HEK293 (cell line): ENCODE measurements around the gene HSF5.

Experiments
- GLIS1 ChIP-seq: fragments of 450-650 bp; formaldehyde crosslinking; IDR thresholded peaks from 2 replicates; pipeline ENCODE4 v1.5.1; 2016; ENCODE audit warnings: missing biosample characterization, missing genetic modification characterization
- HOXA7 ChIP-seq: sonication (generic); formaldehyde crosslinking; IDR thresholded peaks from 2 replicates; pipeline ENCODE4 v1.8.1; 2022; ENCODE audit warnings: missing genetic modification reagents, borderline replicate concordance
- OSR2 ChIP-seq: fragments of 450-650 bp; formaldehyde crosslinking; IDR thresholded peaks from 2 replicates; pipeline ENCODE4 v1.5.1; 2016; ENCODE audit warnings: missing biosample characterization, missing genetic modification characterization
- REPIN1 ChIP-seq: fragments of 450-650 bp; formaldehyde crosslinking; IDR thresholded peaks from 2 replicates; pipeline ENCODE4 v1.5.1; 2017; ENCODE audit warnings: missing biosample characterization, missing genetic modification characterization, low read depth
- ZNF10 ChIP-seq: fragments of 450-650 bp; formaldehyde crosslinking; IDR thresholded peaks from 2 replicates; pipeline ENCODE4 v1.5.1; 2017; ENCODE audit warnings: missing biosample characterization, missing genetic modification characterization
- ZNF223 ChIP-seq: fragments of 450-650 bp; formaldehyde crosslinking; IDR thresholded peaks from 2 replicates; pipeline ENCODE4 v1.5.1; 2016; ENCODE audit warnings: missing biosample characterization, missing genetic modification characterization
- ZNF23 ChIP-seq: fragments of 450-650 bp; formaldehyde crosslinking; IDR thresholded peaks from 2 replicates; pipeline ENCODE4 v1.5.1; 2016; ENCODE audit warnings: missing biosample characterization, missing genetic modification characterization, borderline replicate concordance
- ZNF248 ChIP-seq: fragments of 450-650 bp; formaldehyde crosslinking; IDR thresholded peaks from 2 replicates; pipeline ENCODE4 v1.5.1; 2017; ENCODE audit warnings: missing biosample characterization, missing genetic modification characterization
- ZNF292 ChIP-seq: fragments of 450-650 bp; formaldehyde crosslinking; IDR thresholded peaks from 2 replicates; pipeline ENCODE4 v1.5.1; 2016; ENCODE audit warnings: low read depth, missing biosample characterization, missing genetic modification characterization, borderline replicate concordance
- ZNF302 ChIP-seq: fragments of 450-650 bp; formaldehyde crosslinking; IDR thresholded peaks from 2 replicates; pipeline ENCODE4 v1.5.1; 2016; ENCODE audit warnings: missing biosample characterization, missing genetic modification characterization, low read depth
- ZNF391 ChIP-seq: fragments of 450-650 bp; formaldehyde crosslinking; IDR thresholded peaks from 2 replicates; pipeline ENCODE4 v1.5.1; 2016; ENCODE audit warnings: low read depth, missing biosample characterization, missing genetic modification characterization, borderline replicate concordance
- ZNF416 ChIP-seq: fragments of 450-650 bp; formaldehyde crosslinking; IDR thresholded peaks from 2 replicates; pipeline ENCODE4 v1.5.1; 2016; ENCODE audit warnings: missing biosample characterization, missing genetic modification characterization
- ZNF423 ChIP-seq: fragments of 450-650 bp; formaldehyde crosslinking; IDR thresholded peaks from 2 replicates; pipeline ENCODE4 v1.5.1; 2016; ENCODE audit warnings: missing biosample characterization, missing genetic modification characterization
- ZNF48 ChIP-seq: fragments of 450-650 bp; formaldehyde crosslinking; IDR thresholded peaks from 2 replicates; pipeline ENCODE4 v1.5.1; 2016; ENCODE audit warnings: missing biosample characterization, missing genetic modification characterization
- ZNF529 ChIP-seq: fragments of 450-650 bp; formaldehyde crosslinking; IDR thresholded peaks from 2 replicates; pipeline ENCODE4 v1.5.1; 2017; ENCODE audit warnings: missing genetic modification characterization, missing biosample characterization; ENCODE audit not compliant: insufficient replicate concordance
- ZNF530 ChIP-seq: fragments of 450-650 bp; formaldehyde crosslinking; IDR thresholded peaks from 2 replicates; pipeline ENCODE4 v1.5.1; 2016; ENCODE audit warnings: low read depth, missing biosample characterization, missing genetic modification characterization
- ZNF548 ChIP-seq: fragments of 450-650 bp; formaldehyde crosslinking; IDR thresholded peaks from 2 replicates; pipeline ENCODE4 v1.5.1; 2016; ENCODE audit warnings: missing biosample characterization, missing genetic modification characterization
- ZNF560 ChIP-seq: fragments of 450-650 bp; formaldehyde crosslinking; IDR thresholded peaks from 2 replicates; pipeline ENCODE4 v1.5.1; 2017; ENCODE audit warnings: missing biosample characterization, missing genetic modification characterization, borderline replicate concordance
- ZNF561 ChIP-seq: fragments of 450-650 bp; IDR thresholded peaks from 2 replicates; pipeline ENCODE4 v1.5.1; 2018; ENCODE audit warnings: missing biosample characterization, missing genetic modification characterization, borderline replicate concordance
- ZNF610 ChIP-seq: fragments of 450-650 bp; formaldehyde crosslinking; IDR thresholded peaks from 2 replicates; pipeline ENCODE4 v1.5.1; 2016; ENCODE audit warnings: missing biosample characterization, missing genetic modification characterization, borderline replicate concordance
- ZNF626 ChIP-seq: fragments of 450-650 bp; sonication (Bioruptor Pico); formaldehyde crosslinking; IDR thresholded peaks from 2 replicates; pipeline ENCODE4 v1.5.1; 2018; ENCODE audit warnings: missing biosample characterization, missing genetic modification characterization, inconsistent platforms
- ZNF76 ChIP-seq: fragments of 450-650 bp; formaldehyde crosslinking; IDR thresholded peaks from 2 replicates; pipeline ENCODE4; 2016; ENCODE audit warnings: low read depth, missing biosample characterization, missing genetic modification characterization, borderline replicate concordance
- ZNF830 ChIP-seq: fragments of 450-650 bp; IDR thresholded peaks from 2 replicates; pipeline ENCODE4 v1.5.0; 2018; ENCODE audit warnings: missing biosample characterization, missing genetic modification characterization, low read depth, mild to moderate bottlenecking, moderate library complexity
- ZNF837 ChIP-seq: fragments of 450-650 bp; formaldehyde crosslinking; IDR thresholded peaks from 2 replicates; pipeline ENCODE4 v1.5.1; 2016; ENCODE audit warnings: missing biosample characterization, missing genetic modification characterization
- ZSCAN16 ChIP-seq: fragments of 450-650 bp; formaldehyde crosslinking; IDR thresholded peaks from 2 replicates; pipeline ENCODE4 v1.5.1; 2016; ENCODE audit warnings: missing biosample characterization, missing genetic modification characterization
- ZXDB ChIP-seq: fragments of 450-650 bp; formaldehyde crosslinking; IDR thresholded peaks from 2 replicates; pipeline ENCODE4 v1.5.1; 2016; ENCODE audit warnings: missing biosample characterization, missing genetic modification characterization
- TF ChIP-seq, protein P1 (sequence below): fragments of 450-650 bp; formaldehyde crosslinking; IDR thresholded peaks from 2 replicates; pipeline ENCODE4 v1.5.1; 2016; ENCODE audit warnings: missing biosample characterization, missing genetic modification characterization
- TF ChIP-seq, protein P2 (sequence below): fragments of 450-650 bp; formaldehyde crosslinking; optimal IDR thresholded peaks from 2 replicates; pipeline ENCODE3; 2016; ENCODE audit warnings: missing biosample characterization, mild to moderate bottlenecking, missing genetic modification characterization
- TF ChIP-seq, protein P3 (sequence below): fragments of 450-650 bp; formaldehyde crosslinking; IDR thresholded peaks from 2 replicates; pipeline ENCODE4 v1.5.1; 2017; ENCODE audit warnings: missing biosample characterization, missing genetic modification characterization
- TF ChIP-seq, protein P4 (sequence below): fragments of 450-650 bp; formaldehyde crosslinking; IDR thresholded peaks from 2 replicates; pipeline ENCODE4 v1.5.1; 2016; ENCODE audit warnings: missing biosample characterization, missing genetic modification characterization
- TF ChIP-seq, protein P5 (sequence below): fragments of 450-650 bp; formaldehyde crosslinking; IDR thresholded peaks from 2 replicates; pipeline ENCODE4 v1.5.1; 2016; ENCODE audit warnings: missing biosample characterization, missing genetic modification characterization
- TF ChIP-seq, protein P6 (sequence below): fragments of 450-650 bp; formaldehyde crosslinking; IDR thresholded peaks from 2 replicates; pipeline ENCODE4 v1.5.1; 2016; ENCODE audit warnings: missing biosample characterization, missing genetic modification characterization

Gene HSF5

DNA sequence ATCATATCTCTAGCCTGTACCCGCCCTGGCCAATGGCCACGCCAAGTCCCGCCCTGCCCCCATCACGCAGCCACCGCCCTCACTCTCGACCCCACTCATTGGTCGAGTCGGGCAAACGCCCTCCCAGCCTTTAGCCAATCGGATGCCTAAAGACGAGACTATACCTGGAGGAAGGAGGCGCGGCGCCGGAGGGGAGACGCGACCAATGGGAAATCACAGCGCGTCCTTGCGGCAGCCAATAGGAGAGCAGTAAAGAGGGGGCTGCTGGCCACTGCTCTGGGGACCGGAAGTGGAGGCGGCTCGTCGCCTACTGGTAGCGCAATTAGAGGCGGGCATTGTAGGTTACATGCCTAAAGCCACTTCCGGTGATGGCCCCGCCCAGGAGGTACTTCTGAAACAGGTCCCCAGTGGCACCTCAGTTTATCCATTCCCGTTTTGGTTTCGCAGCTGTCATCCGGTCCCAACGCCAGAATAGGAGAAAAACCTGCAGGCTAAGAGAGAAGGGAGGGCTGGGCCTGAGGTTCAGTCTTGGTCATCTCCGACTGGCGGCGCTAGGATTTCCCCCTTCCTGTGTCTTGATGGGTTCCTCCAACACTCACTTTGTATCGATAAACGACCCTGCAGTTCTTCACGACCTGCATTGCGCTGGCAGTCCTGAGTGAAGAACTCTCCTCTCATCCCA lies 29.9 kb upstream of the HSF5 start (continued):
- TF ChIP-seq, protein P1, sequence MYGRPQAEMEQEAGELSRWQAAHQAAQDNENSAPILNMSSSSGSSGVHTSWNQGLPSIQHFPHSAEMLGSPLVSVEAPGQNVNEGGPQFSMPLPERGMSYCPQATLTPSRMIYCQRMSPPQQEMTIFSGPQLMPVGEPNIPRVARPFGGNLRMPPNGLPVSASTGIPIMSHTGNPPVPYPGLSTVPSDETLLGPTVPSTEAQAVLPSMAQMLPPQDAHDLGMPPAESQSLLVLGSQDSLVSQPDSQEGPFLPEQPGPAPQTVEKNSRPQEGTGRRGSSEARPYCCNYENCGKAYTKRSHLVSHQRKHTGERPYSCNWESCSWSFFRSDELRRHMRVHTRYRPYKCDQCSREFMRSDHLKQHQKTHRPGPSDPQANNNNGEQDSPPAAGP (tag by site-specific recombination), result no peak
- TF ChIP-seq ZNF560 (tag by site-specific recombination), result no peak
- no peak for TF ChIP-seq ZNF292 (tag by site-specific recombination)
- TF ChIP-seq ZSCAN16 (tag by site-specific recombination), result no peak; the same call in 1 of the 2 replicates
- TF ChIP-seq ZNF248, result no peak
- 0 out of 2 replicates have a peak, but pooled peaks have one; percentile 22 for TF ChIP-seq ZNF391
- TF ChIP-seq, protein P2, sequence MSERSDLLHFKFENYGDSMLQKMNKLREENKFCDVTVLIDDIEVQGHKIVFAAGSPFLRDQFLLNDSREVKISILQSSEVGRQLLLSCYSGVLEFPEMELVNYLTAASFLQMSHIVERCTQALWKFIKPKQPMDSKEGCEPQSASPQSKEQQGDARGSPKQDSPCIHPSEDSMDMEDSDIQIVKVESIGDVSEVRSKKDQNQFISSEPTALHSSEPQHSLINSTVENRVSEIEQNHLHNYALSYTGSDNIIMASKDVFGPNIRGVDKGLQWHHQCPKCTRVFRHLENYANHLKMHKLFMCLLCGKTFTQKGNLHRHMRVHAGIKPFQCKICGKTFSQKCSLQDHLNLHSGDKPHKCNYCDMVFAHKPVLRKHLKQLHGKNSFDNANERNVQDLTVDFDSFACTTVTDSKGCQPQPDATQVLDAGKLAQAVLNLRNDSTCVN (tag by site-specific recombination), result peak; percentile 74
- TF ChIP-seq HOXA7 (CRISPR knock-in tag), result no peak
- TF ChIP-seq ZNF23, result no peak
- TF ChIP-seq ZNF530 (tag by site-specific recombination), result no peak
- TF ChIP-seq ZNF837 (tag by site-specific recombination), result no peak
- TF ChIP-seq, protein P3, sequence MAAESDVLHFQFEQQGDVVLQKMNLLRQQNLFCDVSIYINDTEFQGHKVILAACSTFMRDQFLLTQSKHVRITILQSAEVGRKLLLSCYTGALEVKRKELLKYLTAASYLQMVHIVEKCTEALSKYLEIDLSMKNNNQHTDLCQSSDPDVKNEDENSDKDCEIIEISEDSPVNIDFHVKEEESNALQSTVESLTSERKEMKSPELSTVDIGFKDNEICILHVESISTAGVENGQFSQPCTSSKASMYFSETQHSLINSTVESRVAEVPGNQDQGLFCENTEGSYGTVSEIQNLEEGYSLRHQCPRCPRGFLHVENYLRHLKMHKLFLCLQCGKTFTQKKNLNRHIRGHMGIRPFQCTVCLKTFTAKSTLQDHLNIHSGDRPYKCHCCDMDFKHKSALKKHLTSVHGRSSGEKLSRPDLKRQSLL, result no peak
- TF ChIP-seq ZNF223 (tag by site-specific recombination), result no peak
- no peak for TF ChIP-seq ZNF830
- TF ChIP-seq ZNF561, result peak; percentile 17; the same call in 1 of the 2 replicates
- TF ChIP-seq ZNF529 (tag by site-specific recombination), result no peak
- peak; percentile 52; the same call in 1 of the 2 replicates for TF ChIP-seq OSR2 (tag by site-specific recombination)
- TF ChIP-seq ZNF76, result no peak; the same call in 1 of the 2 replicates
- TF ChIP-seq, protein P4, sequence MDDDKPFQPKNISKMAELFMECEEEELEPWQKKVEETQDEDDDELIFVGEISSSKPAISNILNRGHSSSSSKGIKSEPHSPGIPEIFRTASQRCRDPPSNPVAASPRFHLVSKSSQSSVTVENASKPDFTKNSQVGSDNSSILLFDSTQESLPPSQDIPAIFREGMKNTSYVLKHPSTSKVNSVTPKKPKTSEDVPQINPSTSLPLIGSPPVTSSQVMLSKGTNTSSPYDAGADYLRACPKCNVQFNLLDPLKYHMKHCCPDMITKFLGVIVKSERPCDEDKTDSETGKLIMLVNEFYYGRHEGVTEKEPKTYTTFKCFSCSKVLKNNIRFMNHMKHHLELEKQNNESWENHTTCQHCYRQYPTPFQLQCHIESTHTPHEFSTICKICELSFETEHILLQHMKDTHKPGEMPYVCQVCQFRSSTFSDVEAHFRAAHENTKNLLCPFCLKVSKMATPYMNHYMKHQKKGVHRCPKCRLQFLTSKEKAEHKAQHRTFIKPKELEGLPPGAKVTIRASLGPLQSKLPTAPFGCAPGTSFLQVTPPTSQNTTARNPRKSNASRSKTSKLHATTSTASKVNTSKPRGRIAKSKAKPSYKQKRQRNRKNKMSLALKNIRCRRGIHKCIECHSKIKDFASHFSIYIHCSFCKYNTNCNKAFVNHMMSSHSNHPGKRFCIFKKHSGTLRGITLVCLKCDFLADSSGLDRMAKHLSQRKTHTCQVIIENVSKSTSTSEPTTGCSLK, result no peak
- TF ChIP-seq ZXDB (tag by site-specific recombination), result peak; percentile 72; the same call in 1 of the 2 replicates
- peak; percentile 91 for TF ChIP-seq ZNF610 (tag by site-specific recombination)
- TF ChIP-seq, protein P5, sequence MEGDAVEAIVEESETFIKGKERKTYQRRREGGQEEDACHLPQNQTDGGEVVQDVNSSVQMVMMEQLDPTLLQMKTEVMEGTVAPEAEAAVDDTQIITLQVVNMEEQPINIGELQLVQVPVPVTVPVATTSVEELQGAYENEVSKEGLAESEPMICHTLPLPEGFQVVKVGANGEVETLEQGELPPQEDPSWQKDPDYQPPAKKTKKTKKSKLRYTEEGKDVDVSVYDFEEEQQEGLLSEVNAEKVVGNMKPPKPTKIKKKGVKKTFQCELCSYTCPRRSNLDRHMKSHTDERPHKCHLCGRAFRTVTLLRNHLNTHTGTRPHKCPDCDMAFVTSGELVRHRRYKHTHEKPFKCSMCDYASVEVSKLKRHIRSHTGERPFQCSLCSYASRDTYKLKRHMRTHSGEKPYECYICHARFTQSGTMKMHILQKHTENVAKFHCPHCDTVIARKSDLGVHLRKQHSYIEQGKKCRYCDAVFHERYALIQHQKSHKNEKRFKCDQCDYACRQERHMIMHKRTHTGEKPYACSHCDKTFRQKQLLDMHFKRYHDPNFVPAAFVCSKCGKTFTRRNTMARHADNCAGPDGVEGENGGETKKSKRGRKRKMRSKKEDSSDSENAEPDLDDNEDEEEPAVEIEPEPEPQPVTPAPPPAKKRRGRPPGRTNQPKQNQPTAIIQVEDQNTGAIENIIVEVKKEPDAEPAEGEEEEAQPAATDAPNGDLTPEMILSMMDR, result no peak
- TF ChIP-seq ZNF302, result no peak
- no peak for TF ChIP-seq GLIS1 (tag by site-specific recombination)
- TF ChIP-seq ZNF626 (tag by site-specific recombination), result no peak
- no peak for TF ChIP-seq ZNF48 (tag by site-specific recombination)
- TF ChIP-seq ZNF416 (tag by site-specific recombination), result no peak
- TF ChIP-seq, protein P6, sequence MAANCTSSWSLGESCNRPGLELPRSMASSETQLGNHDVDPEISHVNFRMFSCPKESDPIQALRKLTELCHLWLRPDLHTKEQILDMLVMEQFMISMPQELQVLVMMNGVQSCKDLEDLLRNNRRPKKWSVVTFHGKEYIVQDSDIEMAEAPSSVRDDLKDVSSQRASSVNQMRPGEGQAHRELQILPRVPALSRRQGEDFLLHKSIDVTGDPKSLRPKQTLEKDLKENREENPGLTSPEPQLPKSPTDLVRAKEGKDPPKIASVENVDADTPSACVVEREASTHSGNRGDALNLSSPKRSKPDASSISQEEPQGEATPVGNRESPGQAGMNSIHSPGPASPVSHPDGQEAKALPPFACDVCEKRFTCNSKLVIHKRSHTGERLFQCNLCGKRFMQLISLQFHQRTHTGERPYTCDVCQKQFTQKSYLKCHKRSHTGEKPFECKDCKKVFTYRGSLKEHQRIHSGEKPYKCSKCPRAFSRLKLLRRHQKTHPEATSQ (tag by site-specific recombination), result no peak
- no peak for TF ChIP-seq ZNF10
- no peak for TF ChIP-seq ZNF548 (tag by site-specific recombination)
- peak; percentile 17; the same call in 1 of the 2 replicates for TF ChIP-seq ZNF423 (tag by site-specific recombination)
- no peak for TF ChIP-seq REPIN1
